HUES48 (cell line): ENCODE results near the gene FKBP15.
"Not testable (repeated sequence)": the region's sequence is repeated elsewhere in the genome, so short reads cannot be mapped to it uniquely, and the experiment has no call there.

ENCODE experiments used
- H3K27ac ChIP-seq: one replicate; pipeline ENCODE4 v1.7.0; 2013; ENCODE audit warnings: low read depth, low read length, inconsistent platforms
- H3K27me3 ChIP-seq: 2 replicates; pipeline ENCODE4 v1.6.1; 2013; ENCODE audit warnings: mild to moderate bottlenecking, low read length; ENCODE audit not compliant: control insufficient read depth, insufficient read depth
- H3K36me3 ChIP-seq: 2 replicates; pipeline ENCODE4 v1.6.1; 2013; ENCODE audit warnings: low read length; ENCODE audit not compliant: control insufficient read depth, insufficient read depth
- H3K4me1 ChIP-seq: 2 replicates; pipeline ENCODE4 v1.6.1; 2013; ENCODE audit warnings: mild to moderate bottlenecking, low read length; ENCODE audit not compliant: control insufficient read depth, insufficient read depth
- H3K4me3 ChIP-seq: 2 replicates; pipeline ENCODE4 v1.5.1; 2013; ENCODE audit warnings: mild to moderate bottlenecking, low read depth, low read length
- H3K9ac ChIP-seq: 2 replicates; pipeline ENCODE4 v1.6.1; 2013; ENCODE audit warnings: mild to moderate bottlenecking, low read depth, low read length, moderate library complexity
- H3K9me3 ChIP-seq: 2 replicates; pipeline ENCODE4 v1.6.1; 2013; ENCODE audit warnings: low read length; ENCODE audit not compliant: control insufficient read depth, insufficient read depth

The FKBP15 gene

GRCh38 chr9:113250807-113251206 lies 29.7 kb upstream of the FKBP15 start:
- Histone ChIP-seq H3K27ac (no peak overlapping the region), H3K9me3 (no peaks in the 10 kb centered on the region), H3K36me3 (no peaks in the 10 kb centered on the region), H3K27me3 (no peaks in the 10 kb centered on the region), H3K9ac (no peak overlapping the region), H3K4me1 (no peaks in the 10 kb centered on the region), H3K4me3 (no peak overlapping the region)

- H3K27ac ChIP-seq = not testable (repeated sequence)
Observed at GRCh38 chr9:113249661-113250060, 28.6 kb upstream of the FKBP15 start.

DNA sequence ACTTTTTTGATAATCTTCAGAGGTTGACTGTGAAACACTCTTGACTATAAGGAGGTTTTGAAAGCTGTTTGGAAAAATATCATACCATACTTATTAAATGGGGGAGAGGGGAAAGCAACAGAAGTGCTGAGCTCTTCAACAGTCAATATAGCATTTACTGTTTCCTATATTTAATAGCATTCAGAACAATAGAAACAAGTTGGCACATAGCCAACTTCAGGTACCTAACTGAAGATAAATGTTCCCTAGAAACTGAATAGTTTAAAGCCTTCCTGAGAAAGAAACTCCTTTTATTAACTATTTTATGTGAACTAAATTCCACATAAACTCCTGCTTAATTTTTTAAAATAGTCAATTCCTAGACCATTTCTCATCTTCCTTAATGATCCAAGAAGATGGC lies 26.6 kb upstream of the FKBP15 start:
- no peak overlapping the region for H3K4me3 ChIP-seq
- H3K4me1 ChIP-seq = peaks cover 4% of the 10 kb centered on the region; the same call in 1 of the 2 replicates
- no peaks in the 10 kb centered on the region for H3K27me3 ChIP-seq

More at GRCh38 chr9:113249661-113250060, 28.6 kb upstream of the FKBP15 start:
- not testable (repeated sequence) for H3K27me3 ChIP-seq, H3K4me1 ChIP-seq, H3K9ac ChIP-seq, H3K9me3 ChIP-seq, H3K4me3 ChIP-seq, H3K36me3 ChIP-seq

GRCh38 chr9:113246928-113247327 lies 25.9 kb upstream of the FKBP15 start:
- Histone ChIP-seq H3K9ac (no peak overlapping the region), H3K27ac (no peak overlapping the region), H3K4me3 (no peak overlapping the region), H3K27me3 (no peaks in the 10 kb centered on the region), H3K4me1 (peaks cover 4% of the 10 kb centered on the region; the same call in 1 of the 2 replicates), H3K9me3 (no peaks in the 10 kb centered on the region), H3K36me3 (no peaks in the 10 kb centered on the region)

More for the DNA sequence above, 26.6 kb upstream of the FKBP15 start:
- H3K36me3 ChIP-seq = no peaks in the 10 kb centered on the region
- H3K27ac ChIP-seq = no peak overlapping the region
- H3K9me3 ChIP-seq = no peaks in the 10 kb centered on the region
- H3K9ac ChIP-seq = no peak overlapping the region

GRCh38 chr9:113245894-113246293 lies 24.8 kb upstream of the FKBP15 start:
- H3K27ac ChIP-seq = no peak overlapping the region
- H3K9ac ChIP-seq = no peak overlapping the region
- H3K9me3 ChIP-seq = no peaks in the 10 kb centered on the region
- no peak overlapping the region for H3K4me3 ChIP-seq
- peaks cover 4% of the 10 kb centered on the region; the same call in 1 of the 2 replicates for H3K4me1 ChIP-seq
- no peaks in the 10 kb centered on the region for H3K27me3 ChIP-seq
- H3K36me3 ChIP-seq = no peaks in the 10 kb centered on the region

GRCh38 chr9:113244556-113244955 lies 23.5 kb upstream of the FKBP15 start:
- H3K4me3 ChIP-seq = no peak overlapping the region
- H3K9ac ChIP-seq = no peak overlapping the region
- peaks cover 4% of the 10 kb centered on the region; the same call in 1 of the 2 replicates for H3K4me1 ChIP-seq
- no peaks in the 10 kb centered on the region for H3K36me3 ChIP-seq
- H3K9me3 ChIP-seq = no peaks in the 10 kb centered on the region
- H3K27me3 ChIP-seq = no peaks in the 10 kb centered on the region
- H3K27ac ChIP-seq = no peak overlapping the region

GRCh38 chr9:113241161-113241560 lies 20.1 kb upstream of the FKBP15 start:
- H3K9ac ChIP-seq = no peak overlapping the region
- H3K27me3 ChIP-seq = no peaks in the 10 kb centered on the region
- no peak overlapping the region for H3K4me3 ChIP-seq
- H3K27ac ChIP-seq = no peak overlapping the region
- H3K4me1 ChIP-seq = peaks cover 4% of the 10 kb centered on the region; the same call in 1 of the 2 replicates
- H3K36me3 ChIP-seq = no peaks in the 10 kb centered on the region
- no peaks in the 10 kb centered on the region for H3K9me3 ChIP-seq

DNA sequence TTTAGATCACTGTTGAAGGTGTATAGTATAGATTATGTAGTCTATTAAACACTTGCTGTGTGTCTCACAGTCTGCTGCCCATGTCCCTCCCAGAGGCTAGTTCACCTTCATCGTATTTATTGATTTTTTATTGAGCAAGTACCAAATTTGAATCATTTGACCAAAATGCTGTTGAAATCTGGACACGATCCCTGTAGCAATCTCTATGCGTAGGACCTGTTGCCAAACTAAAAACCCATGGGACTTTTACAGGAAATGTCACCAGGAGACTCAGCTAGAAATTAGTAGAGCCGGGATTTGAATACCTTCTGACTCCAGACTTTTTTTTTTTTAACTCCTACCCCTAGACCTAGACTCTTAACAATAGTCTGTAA lies 17.8 kb upstream of the FKBP15 start:
- Histone ChIP-seq H3K9ac (no peak overlapping the region), H3K27me3 (no peaks in the 10 kb centered on the region), H3K9me3 (no peaks in the 10 kb centered on the region), H3K4me3 (no peak overlapping the region), H3K27ac (no peak overlapping the region), H3K36me3 (no peaks in the 10 kb centered on the region), H3K4me1 (no peaks in the 10 kb centered on the region)

GRCh38 chr9:113238202-113238858 lies 17.3 kb upstream of the FKBP15 start:
- Histone ChIP-seq H3K27ac (no peak overlapping the region), H3K27me3 (no peaks in the 10 kb centered on the region), H3K9ac (no peak overlapping the region), H3K4me3 (no peak overlapping the region), H3K9me3 (no peaks in the 10 kb centered on the region), H3K4me1 (no peaks in the 10 kb centered on the region), H3K36me3 (no peaks in the 10 kb centered on the region)

DNA sequence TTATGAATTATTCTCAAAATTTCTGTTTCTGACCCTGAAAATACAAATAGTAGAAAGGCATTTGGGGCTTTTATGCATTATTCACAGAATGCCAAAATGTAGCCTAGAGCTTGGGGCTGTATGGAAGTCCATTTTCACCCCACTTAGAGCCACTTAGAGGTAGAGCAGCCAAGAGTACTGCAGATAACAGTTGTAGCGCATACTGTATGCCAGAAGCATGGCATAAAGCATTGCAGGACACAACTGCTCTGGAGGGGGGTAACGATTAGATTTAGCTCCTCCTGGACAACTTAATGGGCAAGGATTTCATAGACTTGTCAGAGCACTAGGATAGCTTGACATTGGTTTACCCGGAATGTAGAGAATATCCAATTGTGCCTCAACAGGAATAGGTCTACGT lies 15.9 kb upstream of the FKBP15 start:
- Histone ChIP-seq H3K27ac (no peak overlapping the region), H3K9me3 (no peaks in the 10 kb centered on the region), H3K36me3 (no peaks in the 10 kb centered on the region), H3K9ac (no peak overlapping the region), H3K27me3 (no peaks in the 10 kb centered on the region), H3K4me1 (no peaks in the 10 kb centered on the region), H3K4me3 (no peak overlapping the region)

- not testable (repeated sequence) for H3K27me3 ChIP-seq, H3K27ac ChIP-seq, H3K9ac ChIP-seq, H3K9me3 ChIP-seq, H3K36me3 ChIP-seq, H3K4me3 ChIP-seq, H3K4me1 ChIP-seq
Observed at GRCh38 chr9:113235701-113236255, 14.7 kb upstream of the FKBP15 start.
